NCI-H2081 treated with DMSO at 0.1 percent for 48 hours (cell line): ENCODE results near the gene SH3PXD2A.
"Not testable (repeated sequence)": the region's sequence is repeated elsewhere in the genome, so short reads cannot be mapped to it uniquely, and the experiment has no call there.

Source experiments
- DNase-seq: peaks from one replicate; lab custom pipeline; 2025; lab: John Stamatoyannopoulos, UW

SH3PXD2A gene

GRCh38 chr10:103834436-103835095 lies 20.8 kb downstream of the SH3PXD2A start:
- DNase-seq, result no peak

- DNase-seq, result no peak
Observed at GRCh38 chr10:103833731-103834365, 21.5 kb downstream of the SH3PXD2A start.

GRCh38 chr10:103832806-103833205 lies 22.6 kb downstream of the SH3PXD2A start:
- no peak for DNase-seq

GRCh38 chr10:103829838-103830465 lies 25.4 kb downstream of the SH3PXD2A start:
- DNase-seq, result no peak

DNA sequence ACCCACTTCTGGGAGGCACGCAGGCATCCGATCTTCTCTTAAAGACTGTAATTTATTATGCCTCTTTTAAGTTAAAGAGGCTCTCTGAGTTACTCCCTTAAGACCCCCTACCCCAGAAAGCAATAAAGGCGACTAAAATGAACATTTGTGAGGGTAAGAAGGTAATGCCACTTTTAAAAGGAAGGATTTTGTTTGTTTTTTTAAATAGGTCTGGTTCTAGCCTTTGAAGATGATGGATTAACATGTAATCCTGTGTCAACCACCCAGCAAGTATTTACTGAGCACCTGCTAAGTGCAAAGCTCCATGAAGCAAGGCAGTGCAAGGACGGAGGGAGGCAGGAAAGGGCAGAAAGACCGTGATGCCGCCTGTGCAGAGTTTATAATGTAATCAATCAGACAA lies 26.1 kb downstream of the SH3PXD2A start:
- no peak for DNase-seq

- no peak for DNase-seq
Observed at GRCh38 chr10:103828587-103829197, 26.7 kb downstream of the SH3PXD2A start.

DNA sequence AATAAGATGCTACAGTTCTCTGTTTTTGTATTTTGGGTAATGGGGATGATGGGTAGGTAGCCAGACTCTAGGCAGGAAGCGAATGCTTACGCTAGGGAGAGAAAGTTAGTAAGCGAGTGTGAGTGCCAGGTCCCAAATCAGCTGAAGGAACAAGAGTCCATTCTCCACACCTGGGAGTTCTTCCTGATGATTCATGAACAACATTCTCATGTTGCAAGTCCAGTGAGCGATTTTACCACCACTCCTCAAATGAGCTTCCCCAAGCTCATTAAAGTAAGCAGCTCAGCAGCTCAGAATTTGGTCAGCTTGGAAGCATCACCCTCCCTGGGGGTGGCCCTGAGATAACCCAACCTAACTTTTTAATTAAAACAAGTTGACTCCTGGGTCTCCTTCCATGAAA lies 27.3 kb downstream of the SH3PXD2A start:
- no peak for DNase-seq

DNA sequence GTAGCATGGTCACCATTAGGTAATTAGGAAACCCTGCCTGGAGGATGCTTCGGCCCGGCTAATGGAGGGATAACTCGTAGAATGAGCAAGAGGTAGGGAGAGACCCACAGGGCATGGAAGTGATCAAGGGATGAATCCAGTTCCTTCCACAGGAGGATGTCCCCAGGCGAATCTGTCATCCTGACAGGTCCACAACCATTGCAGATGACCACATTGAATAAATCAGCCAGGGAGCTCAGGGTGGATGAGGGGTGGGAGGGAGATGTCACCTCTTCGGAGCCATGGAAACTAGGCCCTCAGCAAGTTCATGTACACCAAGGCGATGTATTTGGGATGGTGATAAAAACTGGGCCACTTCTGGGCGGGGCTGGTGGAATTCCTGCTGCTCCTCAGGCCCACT lies 28.5 kb downstream of the SH3PXD2A start:
- no peak for DNase-seq

- no peak for DNase-seq
Observed at GRCh38 chr10:103824281-103824680, 31.1 kb downstream of the SH3PXD2A start.

GRCh38 chr10:103823706-103824272 lies 31.6 kb downstream of the SH3PXD2A start:
- DNase-seq, result no peak

DNA sequence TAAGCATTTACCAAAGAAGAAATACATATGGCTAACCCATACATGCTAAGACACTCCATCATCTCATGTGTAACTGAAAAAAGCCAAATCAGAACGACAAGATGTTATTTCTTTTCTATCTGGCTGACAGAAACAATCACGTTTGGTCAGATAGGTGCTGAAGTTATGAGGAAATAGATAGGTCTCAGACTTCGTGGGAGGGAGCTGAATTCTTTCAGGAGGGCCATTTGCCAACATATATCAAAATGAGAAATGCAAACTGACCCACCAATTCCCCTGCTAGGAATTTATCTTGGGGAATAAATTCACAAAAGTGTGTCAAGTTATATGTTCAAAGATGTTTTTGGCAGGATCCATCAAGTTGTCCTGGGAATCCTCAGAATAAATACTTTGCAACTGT lies 32.6 kb downstream of the SH3PXD2A start:
- DNase-seq, result no peak

- DNase-seq, result no peak
Observed at GRCh38 chr10:103822107-103822716, 33.2 kb downstream of the SH3PXD2A start.

GRCh38 chr10:103820101-103821062 lies 35.0 kb downstream of the SH3PXD2A start:
- DNase-seq, result no peak

GRCh38 chr10:103819493-103819892 lies 35.9 kb downstream of the SH3PXD2A start:
- no peak for DNase-seq

GRCh38 chr10:103818765-103819374 lies 36.5 kb downstream of the SH3PXD2A start:
- DNase-seq, result no peak

DNA sequence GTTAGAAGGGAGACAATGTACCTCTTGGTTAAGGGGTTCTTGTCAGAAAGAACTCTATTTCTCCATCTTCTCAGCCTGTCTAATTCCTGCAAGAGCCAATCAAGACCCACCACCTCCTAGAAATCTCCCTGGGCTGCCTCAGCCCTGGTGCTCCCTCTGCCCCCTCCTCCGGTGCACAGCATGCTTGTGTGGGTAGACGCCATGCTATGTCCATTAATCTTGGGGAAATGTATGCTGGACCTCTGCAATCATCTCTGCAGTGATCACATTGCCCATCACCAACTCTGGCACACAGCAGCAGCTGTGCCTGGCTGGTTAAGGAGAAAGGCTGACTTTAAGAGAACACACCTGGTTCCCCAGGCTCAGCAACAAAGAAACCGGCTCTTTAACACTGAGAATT lies 37.3 kb downstream of the SH3PXD2A start:
- no peak for DNase-seq

GRCh38 chr10:103816431-103816830 lies 38.9 kb downstream of the SH3PXD2A start:
- DNase-seq, result no peak

- DNase-seq, result no peak
Observed at GRCh38 chr10:103814626-103815370, 40.6 kb downstream of the SH3PXD2A start.

- DNase-seq, result no peak
Observed at GRCh38 chr10:103814105-103814504, 41.3 kb downstream of the SH3PXD2A start.

DNA sequence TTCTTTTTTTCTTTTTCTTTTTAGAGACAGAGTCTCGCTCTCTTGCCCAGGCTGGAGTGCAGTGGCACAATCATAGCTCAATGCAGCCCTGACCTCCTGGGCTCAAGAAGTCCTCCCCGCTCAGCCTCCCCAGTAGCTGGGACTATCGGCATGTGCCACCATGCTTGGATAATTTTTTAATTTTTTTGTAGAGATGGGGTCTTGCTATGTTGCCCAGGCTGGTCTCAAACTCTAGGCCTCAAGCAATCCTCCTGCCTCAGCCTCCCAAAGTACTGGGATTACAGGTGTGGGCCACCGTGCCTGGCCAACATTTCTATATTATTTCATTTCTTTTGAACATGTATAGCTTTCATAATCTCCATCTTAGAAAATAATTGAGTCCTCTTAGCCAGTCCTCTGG lies 42.1 kb downstream of the SH3PXD2A start:
- DNase-seq, result not testable (repeated sequence)
